ENCODE results near the gene PARVA.

PARVA gene

GRCh38 chr11:12544986-12545775 is 167.8 kb downstream of the PARVA start:
- DNase-seq (ENCODE audit: low read depth) = no peak
- no peak overlapping the region for H3K4me3 ChIP-seq (ENCODE audit: low read depth, low read length)
- no peak for TF ChIP-seq CTCF (IDR thresholded peaks at IDR 0.05; ENCODE audit: low read depth, low read length, missing control alignments)

- no peak for TF ChIP-seq CTCF (IDR thresholded peaks at IDR 0.05; ENCODE audit: low read depth, low read length, missing control alignments)
- no peak for DNase-seq (ENCODE audit: low read depth)
- H3K4me3 ChIP-seq (ENCODE audit: low read depth, low read length) = no peak overlapping the region
Measured at GRCh38 chr11:12546122-12546521, 168.8 kb downstream of the PARVA start.

- no peak overlapping the region for H3K4me3 ChIP-seq (ENCODE audit: low read depth, low read length)
- no peak for TF ChIP-seq CTCF (IDR thresholded peaks at IDR 0.05; ENCODE audit: low read depth, low read length, missing control alignments)
- no peak for DNase-seq (ENCODE audit: low read depth)
Measured at GRCh38 chr11:12546660-12547059, 169.3 kb downstream of the PARVA start.

- no peak overlapping the region for H3K4me3 ChIP-seq (ENCODE audit: low read depth, low read length)
- DNase-seq (ENCODE audit: low read depth) = no peak
- no peak for TF ChIP-seq CTCF (IDR thresholded peaks at IDR 0.05; ENCODE audit: low read depth, low read length, missing control alignments)
Measured at GRCh38 chr11:12547953-12548650, 170.7 kb downstream of the PARVA start.

GRCh38 chr11:12552692-12553091 is 175.3 kb downstream of the PARVA start:
- no peak for TF ChIP-seq CTCF (IDR thresholded peaks at IDR 0.05; ENCODE audit: low read depth, low read length, missing control alignments)
- DNase-seq (ENCODE audit: low read depth) = no peak

GRCh38 chr11:12554122-12554521 is 176.8 kb downstream of the PARVA start:
- no peak overlapping the region for H3K4me3 ChIP-seq (ENCODE audit: low read depth, low read length)
- no peak for DNase-seq (ENCODE audit: low read depth)
- no peak for TF ChIP-seq CTCF (IDR thresholded peaks at IDR 0.05; ENCODE audit: low read depth, low read length, missing control alignments)

More at GRCh38 chr11:12552692-12553091, 175.3 kb downstream of the PARVA start:
- H3K4me3 ChIP-seq (ENCODE audit: low read depth, low read length) = no peak overlapping the region
